GM21576 (cell line): ENCODE data around the gene RRP1.
"Not testable (repeated sequence)": the region's sequence is repeated elsewhere in the genome, so short reads cannot be mapped to it uniquely, and the experiment has no call there.

Experiments used
- ATAC-seq: cut with Tn5 transposase; IDR thresholded peaks from one replicate; pipeline ENCODE4 v1.9.1; 2021; ENCODE audit warnings: mild to moderate bottlenecking, moderate library complexity; ENCODE audit not compliant: unreplicated experiment

Gene RRP1

DNA sequence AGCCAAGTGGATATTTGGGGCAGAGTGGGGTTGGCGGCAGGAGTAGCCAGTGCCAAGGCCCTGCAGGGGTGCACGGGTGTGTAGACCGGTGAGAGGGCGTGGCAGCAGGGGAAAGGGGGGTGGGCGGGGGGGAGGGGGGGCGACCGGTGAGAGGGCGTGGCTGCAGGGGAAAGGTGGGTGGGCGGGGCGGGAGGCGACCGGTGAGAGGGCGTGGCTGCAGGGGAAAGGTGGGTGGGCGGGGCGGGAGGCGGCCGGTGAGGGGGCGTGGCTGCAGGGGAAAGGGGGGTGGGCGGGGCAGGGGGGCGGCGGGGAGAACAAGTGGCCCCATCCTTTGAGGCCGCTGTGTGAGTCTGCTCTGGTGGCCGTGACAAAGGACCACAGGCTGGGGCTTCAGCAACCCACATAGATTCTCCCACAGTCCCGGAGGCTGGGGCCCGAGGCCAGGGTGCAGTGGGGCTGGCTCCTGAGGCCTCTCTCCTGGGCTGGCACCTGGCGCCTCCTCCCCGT lies 25.8 kb downstream of the RRP1 start:
- no peak for ATAC-seq

DNA sequence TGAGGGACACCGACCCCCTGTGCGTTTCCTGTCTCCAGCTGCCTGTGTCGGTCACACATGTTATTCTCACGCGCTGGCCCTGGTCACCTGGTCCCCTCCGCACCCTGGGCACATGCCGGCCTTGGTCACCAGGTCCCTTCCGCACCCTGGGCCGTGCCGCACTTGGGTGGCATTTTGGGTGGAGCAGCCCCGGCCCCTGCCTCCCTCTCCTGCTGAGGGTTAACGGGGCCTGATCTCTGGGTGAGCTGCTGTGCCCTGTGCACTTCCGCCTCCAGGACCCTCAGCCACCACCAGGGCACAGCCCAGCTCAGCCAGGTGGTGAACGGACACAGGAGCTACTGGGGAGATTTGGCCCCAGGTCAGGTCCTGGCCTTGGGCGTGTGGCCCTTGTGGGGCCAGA lies 26.6 kb downstream of the RRP1 start:
- ATAC-seq, result no peak

DNA sequence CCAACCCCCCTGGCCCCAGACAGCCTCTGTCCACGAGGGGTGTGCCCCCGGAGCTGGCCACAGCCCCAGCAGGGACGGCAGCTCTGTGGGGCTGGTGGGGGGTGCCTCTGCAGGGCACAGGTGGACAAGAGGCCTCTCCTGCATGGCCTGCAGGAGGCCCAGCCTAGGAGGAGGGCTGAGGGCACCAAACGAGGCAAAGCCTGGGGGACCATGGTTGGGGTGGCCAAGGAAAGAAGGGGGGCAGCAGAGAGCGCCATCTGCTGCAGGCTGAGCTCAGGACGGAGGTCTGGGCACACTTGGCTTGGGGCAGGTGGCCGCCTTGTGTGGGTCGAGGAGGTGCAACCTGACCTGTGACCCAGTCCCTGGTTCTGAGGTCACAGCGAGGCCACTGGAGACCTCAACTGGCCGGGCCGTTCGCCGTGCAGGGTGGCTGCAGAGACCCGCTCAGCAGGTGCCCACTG lies 27.3 kb downstream of the RRP1 start:
- no peak for ATAC-seq

DNA sequence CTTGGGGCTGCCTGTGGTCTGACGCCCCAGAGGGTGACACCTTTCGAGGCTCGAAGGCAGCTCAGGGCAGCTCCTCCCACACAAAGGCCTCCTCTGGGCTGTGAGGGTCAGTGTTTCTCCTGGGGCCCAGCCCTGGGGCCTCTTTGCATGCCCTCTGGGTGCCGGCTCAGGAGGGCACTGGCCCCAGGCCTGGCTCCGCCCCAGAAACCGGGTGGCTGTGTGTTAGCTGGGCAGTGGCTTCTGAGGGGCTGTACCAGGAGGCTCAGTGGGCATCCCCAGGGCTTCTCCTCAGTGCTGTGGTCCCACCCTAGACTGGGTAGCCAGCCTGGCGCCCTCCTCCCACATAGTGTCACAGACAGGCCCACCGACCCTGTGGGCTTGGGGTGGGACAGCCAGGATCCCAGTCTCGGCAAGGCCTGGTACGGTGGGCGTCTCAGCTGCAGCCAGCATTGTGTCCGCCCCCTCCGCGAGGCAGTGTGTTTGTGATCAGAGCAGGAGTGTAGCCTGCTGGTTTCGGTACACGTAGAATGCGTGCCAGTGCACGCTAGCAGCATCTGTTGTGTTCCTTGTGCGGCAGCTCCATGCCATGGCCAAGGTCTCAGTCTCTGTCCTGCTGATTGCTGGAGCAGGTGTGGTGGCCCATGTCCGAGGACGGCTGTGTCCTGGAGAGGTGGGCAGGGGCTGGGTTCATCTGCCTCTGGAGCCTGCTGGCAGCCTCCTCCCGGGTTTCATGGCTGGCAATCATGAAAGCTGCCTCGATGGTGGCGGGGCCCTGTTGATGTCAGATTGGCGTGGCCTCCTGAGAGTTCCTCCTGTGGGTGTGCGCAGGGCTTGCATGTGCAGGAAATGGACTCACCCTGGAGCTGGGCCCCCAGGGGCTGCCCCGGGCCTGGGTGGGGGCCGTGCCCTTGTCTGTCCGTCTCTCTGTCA lies 28.0 kb downstream of the RRP1 start:
- ATAC-seq, result no peak

DNA sequence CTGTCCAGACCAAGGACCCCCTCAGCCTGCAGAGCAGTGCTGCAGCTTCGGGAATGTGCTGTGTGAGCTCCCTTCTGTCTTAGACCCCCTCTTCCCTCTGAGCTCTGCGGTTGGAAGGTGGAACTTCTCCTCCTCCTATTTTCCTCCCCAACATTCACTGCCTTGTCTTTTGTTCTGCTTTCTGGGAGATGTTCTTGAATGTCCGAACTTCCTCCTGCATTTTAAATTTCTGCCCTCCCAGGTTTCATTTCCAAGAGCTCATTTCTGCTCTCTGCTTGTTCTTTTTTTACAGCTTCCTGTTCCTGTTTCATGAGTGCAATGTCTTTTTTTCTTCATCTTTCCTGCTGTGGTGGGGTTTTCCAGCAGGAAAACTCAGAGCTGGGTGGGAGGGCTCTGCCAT lies 29.3 kb downstream of the RRP1 start:
- no peak for ATAC-seq

DNA sequence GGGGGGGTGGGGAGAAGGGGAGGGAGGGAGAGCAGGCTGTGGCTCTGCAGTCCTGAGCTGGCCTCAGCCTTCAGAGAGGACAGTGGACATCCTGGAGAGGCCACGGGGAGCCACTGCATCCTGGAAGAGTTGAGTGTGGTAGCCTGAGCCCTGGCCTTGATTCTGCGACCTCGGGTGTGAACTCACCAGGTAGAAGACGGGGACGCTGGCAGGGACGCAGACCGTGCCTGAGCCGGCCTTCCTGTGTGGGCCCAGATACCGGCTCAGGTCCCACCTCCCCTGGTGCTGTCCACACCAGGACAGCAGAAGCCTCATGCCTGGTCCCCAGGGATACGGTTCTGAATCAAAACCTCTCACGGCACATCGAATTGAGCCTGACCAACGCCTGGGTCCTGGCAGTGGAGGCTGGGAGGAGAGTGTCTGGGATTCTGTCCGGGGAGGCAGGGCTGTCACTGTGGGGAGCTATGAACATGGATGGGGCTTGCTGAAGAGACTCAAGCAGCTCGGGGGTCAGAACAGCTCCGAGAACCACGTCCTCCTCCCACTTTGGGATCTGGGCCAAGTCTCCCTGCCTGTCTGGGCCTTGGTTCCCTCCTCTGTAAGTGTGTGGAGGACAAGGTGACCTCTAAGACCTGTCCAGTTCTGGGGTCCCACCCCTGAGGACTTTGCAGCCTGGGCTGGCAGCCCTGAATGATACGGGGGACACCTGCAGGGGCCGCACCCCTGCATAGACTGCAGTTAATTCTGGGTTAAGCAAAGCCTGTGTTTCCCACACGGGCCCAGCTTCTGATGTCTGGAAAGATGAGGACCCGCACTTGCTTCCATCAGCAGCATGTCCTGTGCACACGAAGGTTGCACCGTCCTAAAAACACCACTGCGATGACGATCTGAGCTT lies 30.4 kb downstream of the RRP1 start:
- no peak for ATAC-seq

DNA sequence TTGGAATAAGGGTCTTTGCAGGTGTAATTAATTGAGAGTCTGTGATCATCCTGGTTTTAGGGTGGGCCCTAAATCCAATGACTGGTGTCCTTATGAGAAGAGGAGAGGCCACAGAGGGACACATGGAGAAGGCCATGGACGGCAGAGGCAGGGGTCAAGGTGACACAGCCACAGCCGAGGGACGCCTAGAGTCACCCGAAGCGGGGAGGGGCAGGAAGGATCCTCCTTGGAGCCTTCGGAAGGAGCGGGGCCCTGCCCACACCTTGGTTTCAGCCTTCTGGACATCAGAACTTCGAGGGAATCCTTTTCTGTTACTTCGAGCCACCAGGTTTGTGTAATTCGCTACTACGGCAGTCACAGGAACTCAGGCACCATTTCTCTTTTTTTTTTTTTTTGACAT lies 31.1 kb downstream of the RRP1 start:
- no peak for ATAC-seq

DNA sequence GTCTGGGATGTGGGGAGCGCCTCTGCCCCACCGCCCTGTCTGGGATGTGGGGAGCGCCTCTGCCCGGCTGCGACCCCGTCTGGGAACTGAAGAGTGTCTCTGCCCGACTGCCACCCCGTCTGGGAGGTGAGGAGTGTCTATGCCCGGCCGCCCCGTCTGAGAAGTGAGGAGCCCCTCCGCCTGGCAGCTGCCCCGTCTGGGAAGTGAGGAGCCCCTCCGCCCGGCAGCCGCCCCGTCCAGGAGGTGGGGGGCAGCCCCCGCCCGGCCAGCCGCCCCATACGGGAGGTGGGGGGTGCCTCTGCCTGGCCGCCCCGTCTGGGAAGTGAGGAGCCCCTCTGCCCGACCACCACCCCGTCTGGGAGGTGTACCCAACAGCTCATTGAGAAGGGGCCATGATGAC lies 32.8 kb downstream of the RRP1 start:
- not testable (repeated sequence) for ATAC-seq

DNA sequence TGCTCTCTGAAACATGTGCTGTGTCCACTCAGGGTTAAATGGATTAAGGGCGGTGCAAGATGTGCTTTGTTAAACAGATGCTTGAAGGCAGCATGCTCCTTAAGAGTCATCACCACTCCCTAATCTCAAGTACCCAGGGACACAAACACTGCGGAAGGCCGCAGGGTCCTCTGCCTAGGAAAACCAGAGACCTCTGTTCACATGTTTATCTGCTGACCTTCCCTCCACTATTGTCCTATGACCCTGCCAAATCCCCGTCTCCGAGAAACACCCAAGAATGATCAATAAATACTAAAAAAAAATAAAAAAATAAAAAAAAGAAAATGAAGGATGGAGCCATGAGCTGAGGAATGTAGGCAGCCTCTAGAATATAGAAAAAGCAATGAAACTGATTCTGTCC lies 33.4 kb downstream of the RRP1 start:
- not testable (repeated sequence) for ATAC-seq

DNA sequence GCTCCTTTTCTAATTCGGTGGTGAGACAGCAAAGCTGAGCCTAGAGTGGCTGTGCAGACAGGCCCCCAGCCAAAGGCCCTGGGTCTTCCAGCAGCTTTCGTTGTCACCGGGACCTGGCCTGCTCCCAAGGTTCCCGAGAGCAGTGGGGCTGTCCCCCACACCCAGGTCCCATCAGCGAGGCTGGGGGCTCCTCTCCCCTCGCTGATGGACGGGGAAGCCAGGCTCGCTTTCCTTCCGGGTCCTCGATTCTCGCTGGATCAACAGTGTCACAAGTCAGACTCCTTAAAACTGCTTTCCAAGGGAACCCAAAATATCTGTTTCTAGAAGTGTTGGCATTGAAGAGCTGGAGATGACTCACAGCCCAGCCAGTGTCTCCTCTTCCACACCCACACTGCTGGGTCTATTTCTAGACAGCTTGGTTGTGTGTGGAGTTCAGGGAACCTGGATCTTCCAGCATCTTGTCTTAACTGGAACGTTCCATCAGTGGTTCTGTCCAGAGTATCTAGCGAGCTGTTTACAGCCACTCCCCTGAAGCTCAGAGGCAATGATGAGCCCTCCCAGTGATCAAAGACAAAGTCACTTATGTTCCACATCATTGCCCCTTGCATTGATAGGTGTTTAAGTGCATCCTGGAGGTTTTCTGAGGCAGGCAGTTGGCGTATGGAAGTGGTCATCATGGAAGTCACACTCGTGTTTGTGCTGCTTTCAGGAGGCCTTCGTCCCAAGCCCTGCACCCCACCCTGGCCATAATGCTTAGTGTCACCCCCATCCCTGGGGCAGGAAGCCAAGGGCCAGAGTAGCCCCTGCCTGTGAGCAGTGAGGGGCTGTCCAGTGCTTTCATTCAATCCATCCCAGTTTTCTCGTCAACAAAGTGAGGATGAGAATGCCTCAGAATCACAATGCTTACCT lies 35.2 kb downstream of the RRP1 start:
- no peak for ATAC-seq

DNA sequence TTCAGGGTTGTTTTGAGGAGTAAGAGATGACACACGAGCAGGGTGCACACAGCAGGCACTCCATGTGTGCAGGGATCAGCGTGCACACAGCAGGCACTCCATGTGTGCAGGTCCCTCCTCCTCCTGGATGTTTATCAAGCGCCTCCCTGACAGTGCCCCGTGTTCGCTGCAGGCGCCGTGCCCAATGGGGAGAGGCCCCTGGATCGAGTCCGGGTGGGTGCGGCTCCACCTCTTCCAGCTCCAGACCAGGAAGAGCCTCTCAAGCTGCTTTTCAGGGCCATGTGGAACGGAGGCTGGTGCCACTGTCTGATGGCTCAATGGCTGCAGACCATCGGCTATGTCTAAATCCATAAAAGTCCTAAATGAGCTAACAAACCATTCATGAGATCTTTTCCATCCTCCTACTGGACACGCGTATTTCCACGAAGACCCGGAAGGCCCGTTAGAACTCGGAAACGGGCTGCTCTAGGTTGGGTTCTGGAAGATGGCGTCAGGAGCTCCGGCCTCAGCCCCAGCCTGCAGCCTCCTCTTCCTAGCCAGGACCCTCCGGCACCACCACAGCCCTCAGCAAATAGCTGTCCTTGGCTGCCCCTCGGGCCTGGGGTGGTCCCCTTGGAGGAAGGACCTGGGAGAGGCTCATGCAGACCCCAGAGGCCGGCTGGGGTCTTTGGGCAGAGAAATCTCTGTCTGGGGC lies 36.0 kb downstream of the RRP1 start:
- ATAC-seq, result no peak

DNA sequence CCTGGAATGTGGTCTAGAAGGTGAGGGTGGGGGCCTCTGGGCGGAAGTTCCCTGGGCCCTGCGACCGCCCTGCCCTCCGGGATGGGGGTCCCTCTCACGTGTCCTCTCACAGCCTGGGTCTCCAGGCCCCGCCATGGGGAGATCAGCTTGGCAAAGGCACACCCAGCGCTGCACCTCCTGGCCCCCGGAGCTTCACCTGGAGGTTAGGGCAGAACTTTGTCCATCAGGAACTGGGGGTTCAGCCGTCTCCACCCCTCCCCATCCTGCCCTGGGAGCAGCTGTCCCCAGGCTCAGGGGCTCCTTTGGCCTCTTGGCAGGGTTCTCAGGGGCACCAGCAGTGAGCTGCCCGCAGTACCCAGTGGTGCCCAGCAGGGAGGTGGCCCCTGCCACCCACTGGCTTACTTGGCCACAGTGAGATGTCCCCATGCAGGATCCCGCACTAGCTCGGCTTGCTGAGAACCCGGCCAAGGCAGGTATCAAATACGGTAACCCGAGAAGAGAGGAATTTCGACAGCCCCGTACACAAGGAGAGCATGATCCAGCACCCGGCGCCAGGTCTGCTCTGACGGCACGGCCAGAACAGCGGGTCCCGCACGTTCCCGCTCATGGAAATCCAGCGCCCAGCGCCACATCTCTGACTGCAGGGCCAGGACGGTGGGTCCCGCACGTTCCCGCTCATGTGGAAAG lies 36.7 kb downstream of the RRP1 start:
- no peak for ATAC-seq

DNA sequence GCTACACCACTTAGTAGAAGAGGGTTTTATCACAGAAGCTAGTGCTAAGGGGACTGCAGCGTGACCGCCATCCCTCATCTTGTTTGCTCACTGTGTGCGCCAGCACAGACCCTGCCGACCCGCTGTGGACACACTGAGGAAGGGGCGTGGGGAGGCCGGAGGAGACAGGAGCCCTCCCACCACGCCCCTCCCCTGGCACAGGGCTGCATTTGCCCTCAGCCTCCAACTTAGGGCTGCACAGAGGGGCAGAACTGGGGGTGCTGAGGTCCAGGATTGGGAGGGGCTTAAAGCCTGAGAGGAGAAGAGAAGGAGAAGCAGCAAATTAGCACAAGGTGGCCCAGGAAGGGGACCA lies 37.2 kb downstream of the RRP1 start:
- no peak for ATAC-seq

DNA sequence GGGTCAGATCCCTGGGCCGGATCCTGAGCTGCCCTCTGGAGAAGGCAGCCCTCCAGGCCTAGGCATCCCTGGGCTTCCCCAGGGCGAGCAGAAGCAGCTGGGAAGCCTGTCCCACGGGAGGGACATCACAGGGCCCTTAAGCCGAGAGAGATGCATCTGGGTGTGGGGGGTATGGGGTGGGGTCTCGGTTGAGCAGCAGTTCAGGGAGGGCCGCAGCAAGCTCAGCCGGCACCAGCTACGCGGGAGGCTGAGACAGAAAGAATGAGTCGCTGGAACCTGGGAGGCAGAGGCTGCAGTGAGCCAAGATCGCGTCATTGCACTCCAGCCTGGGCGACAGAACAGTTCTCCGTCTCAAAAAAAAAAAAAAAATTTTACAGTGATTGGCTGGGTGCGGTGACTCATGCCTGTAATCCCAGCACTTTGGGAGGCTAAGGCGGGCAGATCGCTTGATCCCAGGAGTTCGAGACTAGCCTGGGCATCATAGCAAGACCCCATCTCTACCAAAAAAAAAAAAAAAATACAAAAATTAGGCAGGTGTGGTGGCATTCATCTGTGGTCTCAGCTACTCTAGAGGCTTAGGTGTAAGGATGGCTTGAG lies 37.7 kb downstream of the RRP1 start:
- ATAC-seq, result no peak

DNA sequence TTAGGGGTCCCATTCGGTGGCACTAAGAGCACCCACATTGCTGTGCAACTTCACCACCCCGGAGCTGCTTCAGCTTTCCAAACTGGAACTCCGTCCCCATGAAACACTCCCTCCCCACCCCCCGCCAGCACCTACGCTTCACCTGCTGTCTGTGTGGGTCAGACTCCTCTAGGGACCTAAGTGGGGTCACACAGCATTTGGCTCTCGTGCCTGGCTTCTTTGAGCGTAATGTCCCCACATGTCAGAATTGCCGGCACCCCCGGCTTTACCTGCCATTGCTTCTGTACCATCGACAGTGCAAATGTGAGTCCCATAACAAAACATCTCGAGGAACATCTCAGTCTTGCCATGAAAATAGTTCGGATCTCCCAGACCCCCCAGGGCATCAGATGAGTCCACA lies 39.8 kb downstream of the RRP1 start:
- no peak for ATAC-seq

DNA sequence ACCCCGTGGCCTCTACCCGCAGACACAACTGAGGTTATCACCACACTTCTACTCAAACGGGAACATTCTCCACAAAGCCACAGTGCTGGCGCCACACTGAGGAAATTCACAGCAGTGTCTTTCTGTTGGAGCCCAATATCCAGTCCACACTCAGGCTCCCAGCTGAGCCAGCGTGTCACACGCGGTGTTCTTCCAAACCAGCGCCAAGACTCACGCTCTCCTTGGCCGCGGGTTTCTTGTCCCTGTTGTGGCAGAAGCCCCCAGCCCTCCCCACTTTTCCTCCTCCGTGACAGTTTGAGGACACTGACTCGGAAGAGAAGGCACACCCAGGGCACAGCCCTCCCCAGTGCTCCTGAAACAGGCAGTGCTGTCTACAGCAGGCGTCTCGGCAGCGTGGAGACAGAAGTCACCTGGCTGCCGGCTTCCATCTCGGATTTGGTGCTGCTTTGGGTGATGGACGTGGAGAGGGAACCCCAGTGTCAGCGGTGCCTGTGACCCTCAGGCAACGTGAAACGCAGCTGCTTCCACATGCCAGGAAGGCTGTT lies 40.3 kb downstream of the RRP1 start:
- no peak for ATAC-seq

DNA sequence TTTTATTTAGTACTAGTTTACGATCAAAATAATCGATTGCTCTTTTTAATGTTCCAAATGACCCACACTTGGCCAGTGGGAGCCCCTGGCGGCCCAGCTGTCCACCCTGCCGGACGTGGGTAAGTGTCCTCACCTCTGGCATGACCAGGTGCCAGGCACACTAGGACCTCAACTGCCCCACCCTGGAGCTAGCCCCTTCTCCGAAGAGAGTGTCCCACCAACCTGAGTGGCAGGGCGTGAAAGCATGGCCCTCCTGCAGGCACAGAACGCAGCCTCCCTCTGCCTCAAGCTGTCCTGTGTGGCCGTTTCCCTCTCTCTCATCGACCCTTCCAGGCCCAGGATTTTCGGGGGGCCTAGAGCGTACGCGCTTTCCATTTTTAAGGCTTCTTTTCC lies 42.8 kb downstream of the RRP1 start:
- no peak for ATAC-seq

DNA sequence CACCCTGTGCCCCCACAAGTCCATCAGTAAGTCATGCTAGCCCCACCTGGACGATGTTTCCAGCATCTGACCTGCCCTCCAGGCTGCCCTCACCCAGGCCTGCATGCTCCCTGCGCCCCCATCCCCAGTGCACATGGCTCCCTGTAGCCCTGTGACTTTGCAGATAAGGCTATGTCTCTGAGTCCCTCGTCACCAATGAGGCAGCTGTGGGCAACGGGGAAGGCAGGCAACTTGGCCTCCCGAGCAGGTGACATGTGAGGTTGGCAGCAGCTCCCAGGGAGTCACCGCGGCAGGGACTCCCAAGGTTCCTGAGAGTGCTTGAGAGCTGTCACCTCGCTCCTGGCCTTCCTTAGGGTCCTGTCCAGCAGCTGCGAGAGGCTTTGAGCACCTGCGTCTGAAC lies 43.3 kb downstream of the RRP1 start:
- ATAC-seq, result no peak
